Stimulated activated CD4-positive, alpha-beta T cell treated with anti-CD3 and anti-CD28 coated beads, Interleukin-15, amount 100 ng/mL, for 1 hour (primary cell): ENCODE results near the gene GRK6.

Experiments used
- DNase-seq, 2 donors: peaks; one replicate each; pipeline ENCODE4 v3.0.0-alpha.2; 2020; ENCODE audit warnings: low read depth in 1 of 2, low spot score in 1 of 2

Gene GRK6

DNA sequence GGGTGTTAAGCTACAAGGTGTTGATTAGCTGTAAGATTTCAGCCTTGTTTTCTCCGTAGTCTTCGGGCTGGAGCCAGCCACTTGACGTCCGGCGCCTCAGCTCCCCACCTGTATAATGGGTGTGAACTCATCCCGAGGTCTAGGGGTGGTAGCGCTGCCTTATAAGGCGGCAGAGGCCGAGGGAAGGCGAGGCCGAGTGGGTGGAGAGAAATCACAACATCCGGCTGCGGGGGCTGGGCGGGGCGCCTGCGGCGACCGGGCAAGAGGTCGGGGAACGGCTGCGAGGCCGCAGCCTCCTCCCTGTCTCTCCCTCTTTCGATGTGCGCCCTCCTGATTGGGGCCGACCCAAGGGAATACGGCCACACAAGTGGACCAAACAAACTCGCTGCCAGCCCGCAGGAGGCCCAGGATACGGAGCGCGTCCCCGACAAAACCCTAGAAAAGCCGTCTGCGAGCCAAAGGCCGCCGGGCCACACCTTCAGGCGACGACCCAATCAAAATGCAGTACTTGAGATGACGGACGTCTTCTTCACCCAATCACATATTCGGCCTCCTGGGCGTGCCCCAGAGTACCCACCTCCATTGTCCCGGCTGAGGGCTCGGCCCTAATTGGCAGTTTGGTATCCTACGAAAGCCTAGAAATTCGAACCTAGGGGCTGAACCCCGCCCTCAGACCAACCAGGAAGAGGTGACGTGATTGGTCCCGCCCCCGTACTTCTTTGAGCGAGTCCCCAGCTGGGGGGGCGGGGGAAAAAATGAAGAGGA, 493 bp upstream of the GRK6 start:
- peak; percentile 93 to 98 for DNase-seq

DNA sequence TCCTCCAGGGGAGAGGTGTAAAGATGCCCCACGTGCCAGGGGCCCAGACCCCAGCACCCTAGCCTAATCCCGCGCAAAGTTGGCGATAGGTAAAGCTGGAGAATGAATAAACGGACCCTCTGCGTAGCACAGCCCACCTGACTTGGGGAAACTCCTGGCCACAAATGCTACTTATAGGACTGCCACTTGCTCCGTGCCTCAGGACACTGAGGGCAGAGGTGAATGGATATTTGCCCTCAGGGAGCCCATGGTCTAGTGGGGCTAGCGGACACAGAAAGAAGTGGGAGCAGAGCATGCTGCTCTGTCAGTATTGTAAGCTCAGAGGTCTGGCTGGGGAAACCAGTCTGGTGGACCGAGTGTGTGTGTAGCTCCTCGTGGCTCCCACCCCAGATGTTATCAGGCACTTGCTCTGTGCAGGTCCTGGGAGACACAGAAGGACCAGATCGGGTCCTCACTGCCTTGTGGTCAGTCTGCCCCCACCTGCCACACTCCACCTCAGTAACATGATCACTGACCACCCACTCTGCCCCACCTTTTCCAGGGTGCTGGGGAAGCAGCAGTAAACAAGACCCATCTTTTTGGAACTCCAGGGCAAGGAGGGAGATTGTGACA, 841 bp downstream of the GRK6 start:
- DNase-seq = no peak

DNA sequence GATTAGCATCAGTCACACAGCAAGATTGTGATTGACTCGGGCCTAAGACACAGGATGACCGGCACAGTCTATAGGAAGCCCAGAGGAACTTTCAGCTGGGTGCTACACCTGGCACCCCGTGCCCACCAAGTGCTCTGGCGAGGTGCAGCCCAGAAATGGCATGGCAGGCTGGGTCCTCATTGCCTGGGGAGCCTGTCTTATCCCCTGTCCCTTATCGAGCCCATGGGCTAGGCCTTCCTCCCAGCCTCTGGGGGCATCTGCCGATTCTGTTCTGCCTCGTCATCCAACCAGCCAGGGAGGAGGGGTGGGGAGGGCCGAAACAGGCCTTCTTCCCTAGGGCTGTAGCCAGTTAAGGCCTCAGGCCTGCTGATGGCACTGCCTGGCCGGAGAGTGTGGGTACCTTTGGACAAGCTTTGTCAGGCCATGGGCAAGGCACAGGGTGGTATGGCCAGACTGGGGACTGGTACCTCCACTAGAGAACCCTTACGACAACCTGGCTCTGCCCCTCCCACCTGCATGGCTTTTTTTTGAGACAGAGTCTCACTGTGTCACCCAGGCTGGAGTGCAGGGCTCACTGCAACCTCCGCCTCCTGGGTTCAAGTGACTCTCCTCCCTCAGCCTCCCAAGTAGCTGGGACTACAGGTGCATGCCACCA, 1.6 kb downstream of the GRK6 start:
- no peak for DNase-seq

DNA sequence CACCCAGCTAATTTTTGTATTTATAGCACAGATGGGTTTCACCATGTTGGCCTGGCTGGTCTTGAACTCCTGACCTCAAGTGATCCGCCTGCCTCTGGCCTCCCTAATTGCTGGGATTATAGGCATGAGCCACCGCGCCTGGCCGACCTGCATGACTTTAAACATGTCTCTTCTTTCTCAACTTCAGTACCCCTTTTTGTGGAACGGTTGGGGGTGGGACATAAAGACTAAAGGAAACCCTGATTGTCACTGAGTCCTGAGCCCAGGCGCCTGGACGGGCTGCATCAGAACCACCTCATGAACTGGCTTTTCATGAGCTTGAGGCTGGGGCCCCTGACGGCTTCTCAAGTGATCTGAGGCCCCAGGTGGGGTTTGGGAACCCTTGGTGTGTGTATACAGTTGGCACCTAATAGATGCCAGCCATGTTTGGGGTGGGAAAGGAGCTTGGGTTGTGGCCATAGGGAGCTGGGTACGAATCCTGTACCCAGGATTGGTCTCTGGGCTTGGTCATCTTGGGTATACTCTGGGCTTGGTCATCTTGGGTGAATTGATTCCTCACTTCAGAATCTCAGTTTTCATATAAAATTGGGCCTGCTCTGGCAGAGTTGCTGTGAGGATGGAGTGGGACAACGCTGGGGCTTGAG, 2.2 kb downstream of the GRK6 start:
- DNase-seq = no peak

DNA sequence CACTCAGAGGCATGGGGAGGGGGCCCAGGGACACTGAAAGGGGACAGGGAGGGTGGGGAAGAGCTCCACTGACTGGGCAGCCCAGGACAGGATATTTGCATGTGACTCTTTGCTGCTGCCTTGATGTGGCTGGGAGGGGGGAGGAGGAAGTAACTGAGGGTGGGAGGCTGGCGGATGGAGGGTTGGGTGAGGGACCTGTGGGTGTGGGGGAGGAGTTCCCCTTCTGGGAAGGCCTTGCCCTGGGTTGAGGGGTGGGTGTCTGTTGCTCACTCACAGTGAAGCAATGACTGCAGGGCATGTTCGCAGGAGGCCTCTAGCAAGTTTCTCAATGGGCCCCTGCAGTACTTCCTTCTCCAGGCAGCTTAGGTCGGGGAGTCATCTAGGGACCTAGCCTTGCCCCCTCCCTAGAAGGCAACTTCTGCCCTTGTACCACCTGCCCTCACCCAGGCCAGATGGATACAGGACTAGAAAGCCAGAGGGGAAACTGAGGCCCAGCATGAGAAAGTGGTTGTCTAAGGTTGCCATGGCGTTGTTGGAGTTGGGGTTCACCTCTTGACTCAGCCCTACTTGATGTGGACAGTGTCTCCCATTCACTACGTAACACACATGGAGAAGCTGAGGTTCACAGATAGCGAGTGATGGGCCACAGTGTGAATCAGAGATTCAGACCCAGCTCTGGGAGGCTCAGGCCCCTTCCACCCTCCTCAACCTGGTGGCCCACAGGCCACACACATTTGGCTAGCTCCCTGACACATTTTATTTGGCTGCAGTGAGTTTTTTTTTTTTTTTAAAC, 3.0 kb downstream of the GRK6 start:
- DNase-seq = peak; percentile 66 to 72

DNA sequence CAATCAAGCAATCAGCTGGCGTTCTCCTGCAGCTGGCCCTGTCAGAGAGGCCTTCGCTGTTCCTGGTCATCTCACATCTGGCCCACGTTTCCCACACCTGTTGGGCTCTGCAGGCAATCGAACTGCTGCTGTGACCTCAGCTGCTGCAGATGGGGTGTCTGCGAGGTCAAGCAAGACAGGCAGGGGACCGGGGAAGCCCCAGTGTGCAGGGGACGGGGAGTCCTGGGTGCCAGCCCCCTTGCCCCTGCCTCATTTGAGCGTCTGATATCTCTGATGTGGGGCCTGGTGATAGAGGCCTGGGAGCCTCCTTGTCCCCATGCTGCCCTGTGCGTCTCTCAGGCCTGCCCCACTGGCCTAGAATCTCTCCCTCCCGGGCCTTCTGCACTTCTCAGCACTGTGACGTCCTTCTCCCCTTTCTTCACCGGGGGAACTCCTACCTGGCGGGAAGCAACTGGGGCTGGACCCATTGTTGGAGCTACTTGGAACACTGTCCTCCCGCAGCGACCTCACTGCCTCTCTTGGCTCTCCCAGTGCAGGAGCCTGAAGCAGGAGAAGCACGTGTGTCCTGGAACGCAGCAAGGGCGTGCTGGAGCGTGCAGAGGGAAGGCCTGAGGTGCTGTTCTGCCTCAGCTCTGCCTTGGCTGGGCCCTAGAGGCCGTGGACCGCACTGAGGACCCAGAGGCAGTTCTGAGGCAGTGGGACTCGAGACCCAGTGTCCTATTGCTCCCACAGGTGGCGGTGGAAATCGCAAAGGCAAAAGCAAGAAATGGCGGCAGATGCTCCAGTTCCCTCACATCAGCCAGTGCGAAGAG, 3.9 kb downstream of the GRK6 start:
- no peak for DNase-seq

DNA sequence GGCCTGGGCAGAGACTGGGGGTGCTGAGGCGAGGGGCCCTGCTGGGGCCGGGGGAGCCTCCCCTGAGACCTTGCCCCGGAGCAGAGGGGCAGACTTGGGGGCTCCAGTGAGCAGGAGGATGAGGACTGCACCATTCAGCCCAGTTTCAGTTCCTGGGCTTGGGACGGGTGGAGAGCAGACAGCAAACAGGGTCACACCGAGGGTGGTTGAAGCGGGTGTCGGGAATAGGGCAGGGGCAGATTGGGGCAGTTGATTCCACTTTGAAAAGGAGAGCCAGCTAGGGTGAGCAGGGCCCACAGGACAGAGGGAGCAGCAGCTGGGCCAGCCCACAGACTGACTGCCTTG, 4.5 kb downstream of the GRK6 start:
- no peak for DNase-seq

DNA sequence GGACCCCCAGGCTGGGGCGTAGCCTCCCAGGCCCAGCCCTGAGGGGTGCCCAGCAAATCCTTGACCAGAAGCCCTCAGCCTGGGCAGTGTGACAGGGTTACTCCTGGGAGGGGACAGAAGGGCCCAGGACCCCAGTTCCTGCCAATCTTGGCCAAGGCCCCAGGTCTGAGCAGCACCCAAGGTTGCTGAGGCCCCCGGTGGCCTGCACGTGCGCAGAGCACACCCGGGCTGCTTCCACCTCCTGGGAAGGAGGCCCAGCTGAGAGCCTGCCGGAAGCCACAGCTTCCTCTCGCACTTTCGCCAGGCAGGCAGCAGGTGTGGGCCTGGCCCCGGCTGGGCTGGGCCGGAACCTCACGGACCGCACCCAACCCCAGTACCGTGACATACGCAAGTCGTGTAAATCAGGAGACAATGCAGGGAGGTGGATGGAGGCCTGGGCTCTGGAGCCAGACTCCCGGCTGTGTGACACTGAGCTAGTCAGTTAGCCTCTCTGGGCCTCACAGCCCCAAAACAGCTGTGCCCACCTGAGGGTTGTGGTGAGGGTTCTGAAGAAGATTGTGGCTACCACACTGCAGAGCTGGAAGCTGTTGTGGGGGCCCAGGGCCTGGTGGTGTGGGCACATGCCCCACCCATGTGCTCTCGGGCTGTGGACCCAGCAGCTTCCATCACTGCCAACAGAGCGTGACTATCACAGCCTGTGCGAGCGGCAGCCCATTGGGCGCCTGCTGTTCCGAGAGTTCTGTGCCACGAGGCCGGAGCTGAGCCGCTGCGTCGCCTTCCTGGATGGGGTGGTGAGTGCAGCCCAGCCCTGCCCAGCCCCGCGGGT, 5.1 kb downstream of the GRK6 start:
- peak; percentile 38 for DNase-seq

DNA sequence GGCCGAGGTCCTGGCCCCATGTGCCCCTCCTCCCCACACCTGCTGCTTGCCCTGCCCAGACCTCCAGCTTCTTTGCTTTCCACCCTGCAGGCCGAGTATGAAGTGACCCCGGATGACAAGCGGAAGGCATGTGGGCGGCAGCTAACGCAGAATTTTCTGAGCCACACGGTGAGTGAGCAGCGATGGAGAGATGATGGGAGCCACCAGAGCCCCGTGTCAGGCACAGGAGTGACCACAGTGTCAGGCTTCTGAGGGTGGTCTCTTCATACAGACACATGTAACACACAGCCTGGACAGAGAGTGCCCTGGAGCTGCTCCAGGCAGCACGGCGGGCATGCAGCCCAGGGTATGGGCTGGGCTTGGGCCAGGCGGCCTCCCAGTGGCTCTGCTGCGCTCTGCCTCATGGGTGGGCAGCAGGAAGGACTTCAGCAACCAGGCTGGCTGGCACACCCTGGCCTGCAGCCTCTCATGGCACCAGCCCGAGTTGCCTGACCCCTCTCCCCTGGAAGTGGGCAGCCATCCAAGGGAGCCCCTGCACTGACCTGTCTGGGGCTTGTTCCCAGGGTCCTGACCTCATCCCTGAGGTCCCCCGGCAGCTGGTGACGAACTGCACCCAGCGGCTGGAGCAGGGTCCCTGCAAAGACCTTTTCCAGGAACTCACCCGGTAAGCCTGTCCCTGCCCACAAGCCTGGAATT, 5.8 kb downstream of the GRK6 start:
- no peak for DNase-seq

DNA sequence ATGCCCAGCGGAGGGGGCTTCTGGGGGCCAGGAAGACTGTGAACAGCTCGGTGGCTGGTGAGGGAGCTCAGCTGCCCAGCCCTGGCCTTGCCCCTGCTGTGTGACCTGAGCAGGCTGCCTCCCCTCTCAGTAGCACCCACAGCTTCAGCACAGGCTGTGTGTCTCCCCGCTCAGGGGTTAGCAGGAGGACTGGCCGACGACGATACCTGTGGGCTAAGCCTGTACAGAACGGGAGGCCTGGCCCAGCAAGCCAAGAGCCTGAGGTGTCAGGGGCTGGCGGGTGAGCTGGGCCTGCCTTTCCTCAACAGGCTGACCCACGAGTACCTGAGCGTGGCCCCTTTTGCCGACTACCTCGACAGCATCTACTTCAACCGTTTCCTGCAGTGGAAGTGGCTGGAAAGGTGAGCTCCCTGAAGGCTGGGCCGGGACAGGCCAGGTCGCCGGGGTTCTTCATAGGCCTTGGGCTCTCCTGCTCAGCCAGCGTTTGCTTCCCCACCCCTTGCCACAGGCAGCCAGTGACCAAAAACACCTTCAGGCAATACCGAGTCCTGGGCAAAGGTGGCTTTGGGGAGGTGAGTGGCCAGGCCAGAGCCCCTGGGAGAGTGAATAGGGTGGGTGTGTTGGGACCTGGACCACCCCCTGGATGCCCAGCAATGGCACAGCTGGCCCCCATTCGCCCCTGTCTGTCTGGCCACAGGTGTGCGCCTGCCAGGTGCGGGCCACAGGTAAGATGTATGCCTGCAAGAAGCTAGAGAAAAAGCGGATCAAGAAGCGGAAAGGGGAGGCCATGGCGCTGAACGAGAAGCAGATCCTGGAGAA, 6.6 kb downstream of the GRK6 start:
- DNase-seq = no peak

DNA sequence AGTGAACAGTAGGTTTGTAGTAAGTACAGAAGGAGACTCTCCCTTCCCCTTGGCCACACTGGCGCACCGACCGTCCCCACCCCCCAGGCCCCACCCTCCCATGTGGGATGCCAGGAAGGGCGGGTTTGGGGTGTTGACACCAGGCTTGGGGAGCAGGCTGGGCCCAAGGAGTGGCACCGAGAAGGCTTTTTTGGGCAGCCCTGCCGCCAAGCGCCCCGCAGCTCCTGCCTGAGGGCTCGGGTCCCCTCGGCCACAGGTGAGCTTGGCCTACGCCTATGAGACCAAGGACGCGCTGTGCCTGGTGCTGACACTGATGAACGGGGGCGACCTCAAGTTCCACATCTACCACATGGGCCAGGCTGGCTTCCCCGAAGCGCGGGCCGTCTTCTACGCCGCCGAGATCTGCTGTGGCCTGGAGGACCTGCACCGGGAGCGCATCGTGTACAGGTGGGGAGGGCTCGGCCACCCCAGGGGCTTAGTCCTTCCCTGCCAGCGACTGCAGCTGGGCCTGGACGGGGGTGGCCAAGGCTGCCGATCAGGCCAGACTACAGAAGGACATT, 7.3 kb downstream of the GRK6 start:
- no peak for DNase-seq

DNA sequence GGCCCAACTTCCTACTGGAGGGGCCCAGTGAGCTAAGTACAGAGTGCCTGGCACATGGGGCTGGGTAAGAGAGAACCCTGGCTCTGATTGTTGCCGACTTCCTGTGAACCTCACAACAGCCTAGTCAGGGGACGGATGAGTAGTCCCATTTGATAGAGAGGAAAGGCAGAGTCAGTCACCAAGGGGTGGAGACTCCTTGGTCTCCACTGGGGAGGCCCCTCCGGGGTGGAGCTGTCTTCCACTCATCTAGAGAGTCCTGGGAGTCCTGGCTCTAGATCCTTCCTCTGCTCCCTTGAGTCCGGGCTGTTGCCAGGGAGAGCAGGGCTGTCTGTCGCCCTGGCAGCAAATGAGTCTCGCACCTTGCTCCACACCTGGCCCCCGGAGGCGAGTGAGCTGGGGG, 8.0 kb downstream of the GRK6 start:
- DNase-seq = no peak

DNA sequence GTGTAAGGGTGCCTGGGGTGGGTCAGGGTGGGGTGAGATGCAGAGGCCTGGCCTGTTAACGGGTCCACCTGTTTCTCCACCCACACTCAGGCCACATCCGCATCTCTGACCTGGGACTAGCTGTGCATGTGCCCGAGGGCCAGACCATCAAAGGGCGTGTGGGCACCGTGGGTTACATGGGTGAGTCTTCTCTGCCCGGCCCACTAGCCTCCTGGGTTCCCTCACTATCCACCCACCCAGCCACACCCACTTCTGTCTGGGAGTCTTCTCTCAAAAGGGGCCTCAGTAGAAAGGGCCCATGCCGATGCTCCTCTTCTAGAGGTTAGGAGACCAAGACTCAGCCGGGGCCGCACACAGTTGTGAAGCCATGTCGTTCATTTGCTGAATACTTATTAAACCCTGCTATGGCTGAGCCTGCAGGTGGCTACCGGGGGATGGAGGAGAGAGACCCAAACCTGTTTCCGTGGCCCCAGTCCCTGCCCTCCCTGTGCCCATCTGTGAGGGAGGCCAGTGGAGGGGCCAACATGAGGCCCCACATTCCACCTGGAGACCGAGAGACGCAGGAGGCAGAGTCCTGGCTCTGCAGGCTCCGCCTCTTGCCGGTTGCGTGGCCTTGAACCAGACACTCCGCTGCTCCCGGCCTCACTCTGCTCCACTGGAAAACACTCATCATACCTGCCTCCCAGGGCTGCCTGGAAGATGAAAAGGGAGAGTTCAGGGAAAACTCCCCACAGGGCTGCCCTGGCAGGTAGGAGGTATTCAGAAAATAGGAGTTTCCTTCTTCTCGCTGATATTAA, 8.7 kb downstream of the GRK6 start:
- DNase-seq = no peak

DNA sequence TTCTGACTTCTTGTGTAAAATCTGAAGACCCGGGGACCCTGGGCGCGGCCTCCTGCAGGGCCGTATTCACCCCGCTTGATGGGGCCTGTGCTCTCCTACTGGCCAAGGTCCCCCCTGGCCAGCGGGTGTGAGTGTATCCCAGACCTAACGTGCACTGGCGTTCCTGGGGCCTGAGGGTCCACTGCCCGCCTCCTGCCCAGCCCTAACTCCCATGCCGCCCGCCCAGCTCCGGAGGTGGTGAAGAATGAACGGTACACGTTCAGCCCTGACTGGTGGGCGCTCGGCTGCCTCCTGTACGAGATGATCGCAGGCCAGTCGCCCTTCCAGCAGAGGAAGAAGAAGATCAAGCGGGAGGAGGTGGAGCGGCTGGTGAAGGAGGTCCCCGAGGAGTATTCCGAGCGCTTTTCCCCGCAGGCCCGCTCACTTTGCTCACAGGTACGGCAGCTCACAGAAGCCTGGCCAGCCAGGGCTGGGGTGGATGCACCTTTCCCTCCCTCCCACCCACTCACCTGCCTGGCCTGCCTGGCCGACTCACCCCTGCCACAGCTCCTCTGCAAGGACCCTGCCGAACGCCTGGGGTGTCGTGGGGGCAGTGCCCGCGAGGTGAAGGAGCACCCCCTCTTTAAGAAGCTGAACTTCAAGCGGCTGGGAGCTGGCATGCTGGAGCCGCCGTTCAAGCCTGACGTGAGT, 9.5 kb downstream of the GRK6 start:
- no peak for DNase-seq

DNA sequence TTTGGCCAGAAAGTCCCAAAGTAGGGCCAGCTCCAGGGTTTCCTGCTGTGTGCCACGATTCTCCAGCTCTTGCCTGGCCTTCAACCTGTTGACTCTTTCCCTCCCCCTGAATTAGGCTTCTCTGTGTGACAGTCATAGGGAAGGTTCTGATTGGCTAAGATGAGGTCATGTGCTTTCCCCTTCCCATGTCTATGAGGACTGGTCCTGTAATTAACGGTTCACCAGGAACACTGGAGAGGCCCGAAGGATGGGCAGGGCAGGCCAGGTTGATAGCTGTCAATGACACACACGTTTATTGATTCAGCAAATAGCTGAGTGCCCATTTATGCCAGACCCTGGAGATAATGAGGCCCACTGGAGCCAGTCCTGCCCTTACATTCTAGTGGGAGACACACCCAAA, 11.1 kb downstream of the GRK6 start:
- no peak for DNase-seq

DNA sequence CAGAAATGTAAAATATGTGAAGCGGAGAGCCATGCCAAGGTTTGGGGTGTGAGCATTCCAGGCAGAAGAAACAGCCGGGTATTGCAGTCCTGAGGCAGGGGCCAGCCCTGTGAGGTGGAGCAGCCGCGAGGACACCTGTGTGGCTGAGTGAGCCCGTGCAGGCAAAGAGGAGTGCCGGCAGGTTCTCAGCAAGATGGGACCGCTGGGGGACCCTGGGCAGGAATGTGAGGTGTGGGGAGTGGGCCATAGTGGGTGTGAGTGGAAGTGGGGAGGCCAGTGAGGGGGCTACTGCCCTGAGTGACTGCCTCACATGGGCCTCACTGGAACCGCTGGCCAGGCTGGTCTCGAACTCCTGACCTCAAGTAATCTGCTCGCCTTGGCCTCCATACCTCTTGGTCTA, 12.0 kb downstream of the GRK6 start:
- DNase-seq = no peak
